H1 (cell line): ENCODE results near the gene FOXP4. TPM values are rescaled to one million over a fixed set of nuclear protein-coding genes. Genes with fewer than 3 reads are reported as not detected.

Source experiments
- CTCF ChIA-PET: fragments of 300-600 bp; sonication (Branson Sonifier 250); formaldehyde crosslinking; loops from one replicate; lab custom pipeline; 2021; ENCODE audit not compliant: partially characterized antibody; lab: Charles Lee
- POLR2A ChIA-PET: fragments of 300-600 bp; sonication (Branson Sonifier 250); formaldehyde crosslinking; loops from one replicate; lab custom pipeline; 2021; ENCODE audit warnings: inconsistent platforms; ENCODE audit not compliant: partially characterized antibody; lab: Charles Lee
- DNase-seq, 2 experiments: peaks; one replicate each; pipeline versions ENCODE4 v3.0.0 to v3.0.0-alpha.2; 2010 to 2022; ENCODE audit warnings: low spot score in 2 of 2, low read depth in 1 of 2, mixed read lengths in 1 of 2
- FAIRE-seq: peaks from 2 replicates; lab custom pipeline; 2011; peaks lifted over from hg19 to GRCh38; lab: Jason Lieb, UNC
- H2AFZ ChIP-seq: 2 replicates; pipeline ENCODE4 v1.8.1; 2012; ENCODE audit warnings: low read length, inconsistent platforms
- H2AK5ac ChIP-seq: 2 replicates; pipeline ENCODE4 v1.6.1; 2013; ENCODE audit warnings: low read depth, low read length
- H2BK120ac ChIP-seq: replicated peaks from 2 replicates; pipeline ENCODE3; 2013; ENCODE audit warnings: low read depth, low read length, inconsistent platforms
- H2BK12ac ChIP-seq: 2 replicates; pipeline ENCODE4 v1.6.1; 2013; ENCODE audit warnings: low read depth, low read length
- H2BK15ac ChIP-seq: 2 replicates; pipeline ENCODE4 v1.6.1; 2013; ENCODE audit warnings: low read length
- H2BK20ac ChIP-seq: 2 replicates; pipeline ENCODE4 v1.6.1; 2013; ENCODE audit warnings: low read length
- H2BK5ac ChIP-seq: 2 replicates; pipeline ENCODE4 v1.6.1; 2013; ENCODE audit warnings: low read depth, low read length
- H3K14ac ChIP-seq: 2 replicates; pipeline ENCODE4 v1.6.1; 2013; ENCODE audit warnings: inconsistent platforms; ENCODE audit not compliant: insufficient read length
- H3K18ac ChIP-seq: 2 replicates; pipeline ENCODE4 v1.6.1; 2013; ENCODE audit warnings: low read length; ENCODE audit errors: extremely low read depth
- H3K23ac ChIP-seq: 2 replicates; pipeline ENCODE4 v1.6.1; 2013; ENCODE audit warnings: inconsistent platforms; ENCODE audit not compliant: insufficient read length
- H3K23me2 ChIP-seq: 2 replicates; pipeline ENCODE4 v1.6.1; 2013; ENCODE audit warnings: low read depth, low read length
- H3K27ac ChIP-seq: 2 replicates; pipeline ENCODE4 v1.6.1; 2011; ENCODE audit warnings: low read depth, low read length, inconsistent platforms
- H3K27me3 ChIP-seq, 4 experiments: replicated peaks in 1 of 4; 1 replicate in 1 of 4; 2 replicates in 3 of 4; pipeline versions ENCODE4 v1.6.1 to v1.8.1; 2011 to 2013; ENCODE audit warnings: low read length in 3 of 4, mild to moderate bottlenecking in 3 of 4, inconsistent platforms in 2 of 4, mixed read lengths in 2 of 4, moderate library complexity in 1 of 4; ENCODE audit not compliant: control insufficient read depth in 3 of 4, insufficient read depth in 3 of 4; ENCODE audit errors: extremely low read depth in 1 of 4
- H3K36me3 ChIP-seq, 4 experiments: 2 replicates each; pipeline versions ENCODE4 v1.6.1 to v1.8.1; 2011 to 2013; ENCODE audit warnings: mild to moderate bottlenecking in 4 of 4, low read length in 3 of 4, moderate library complexity in 2 of 4, control low read depth in 1 of 4, inconsistent platforms in 1 of 4; ENCODE audit not compliant: insufficient read depth in 4 of 4, control insufficient read depth in 2 of 4
- H3K4ac ChIP-seq: replicated peaks from 2 replicates; pipeline ENCODE3; 2013; ENCODE audit warnings: low read length, low read depth, mixed read lengths, inconsistent platforms; ENCODE audit not compliant: insufficient read length
- H3K4me1 ChIP-seq, 4 experiments: replicated peaks in 1 of 4; 1 replicate in 1 of 4; 2 replicates in 3 of 4; pipeline versions ENCODE4 v1.6.1 to v1.8.1; 2011 to 2013; ENCODE audit warnings: low read length in 3 of 4, inconsistent platforms in 2 of 4, mixed read lengths in 1 of 4; ENCODE audit not compliant: insufficient read depth in 4 of 4, control insufficient read depth in 3 of 4
- H3K4me2 ChIP-seq, 2 experiments: 2 replicates each; pipeline versions ENCODE4 v1.6.1 to v1.8.1; 2011 to 2013; ENCODE audit warnings: low read depth in 2 of 2, low read length in 2 of 2, control low read depth in 1 of 2, inconsistent platforms in 1 of 2, mild to moderate bottlenecking in 1 of 2; ENCODE audit not compliant: insufficient read depth in 1 of 2
- H3K4me3 ChIP-seq, 4 experiments: fragments of 200-600, 300-600 bp in 1 of 4; sonication (generic), shearing (Covaris generic), sonication (Bioruptor Twin) in 1 of 4; 2 replicates each; pipeline versions ENCODE4 v1.5.1 to v1.8.1; 2011 to 2016; ENCODE audit warnings: low read length in 4 of 4, low read depth in 3 of 4, control low read depth in 2 of 4, inconsistent platforms in 2 of 4, mild to moderate bottlenecking in 2 of 4, mixed read lengths in 1 of 4, moderate library complexity in 1 of 4; ENCODE audit not compliant: insufficient read depth in 2 of 4; ENCODE audit errors: extremely low read depth in 1 of 4
- H3K56ac ChIP-seq: replicated peaks from 2 replicates; pipeline ENCODE3; 2013; ENCODE audit warnings: low read depth, mild to moderate bottlenecking, mixed read lengths, low read length, inconsistent platforms; ENCODE audit not compliant: insufficient read length
- H3K79me1 ChIP-seq: 2 replicates; pipeline ENCODE4 v1.6.1; 2013; ENCODE audit warnings: low read depth, low read length, control low read depth
- H3K79me2 ChIP-seq, 2 experiments: 2 replicates each; pipeline versions ENCODE4 v1.6.1 to v1.8.1; 2012 to 2013; ENCODE audit warnings: low read length in 2 of 2, mild to moderate bottlenecking in 2 of 2, inconsistent platforms in 1 of 2; ENCODE audit not compliant: insufficient read depth in 2 of 2, control insufficient read depth in 1 of 2
- H3K9ac ChIP-seq, 4 experiments: replicated peaks in 1 of 4; 1 replicate in 1 of 4; 2 replicates in 3 of 4; pipeline versions ENCODE4 v1.6.1 to v1.8.1; 2011 to 2013; ENCODE audit warnings: low read depth in 3 of 4, low read length in 3 of 4, control low read depth in 2 of 4, mild to moderate bottlenecking in 2 of 4, moderate library complexity in 2 of 4, inconsistent platforms in 1 of 4; ENCODE audit errors: extremely low read depth in 1 of 4
- H3K9me3 ChIP-seq, 2 experiments: 2 replicates each; pipeline versions ENCODE4 v1.6.1 to v1.8.1; 2012 to 2013; ENCODE audit warnings: mild to moderate bottlenecking in 2 of 2, moderate library complexity in 2 of 2, control low read depth in 1 of 2, inconsistent platforms in 1 of 2, low read depth in 1 of 2, low read length in 1 of 2, mixed read lengths in 1 of 2; ENCODE audit not compliant: insufficient read depth in 2 of 2
- H4K20me1 ChIP-seq, 2 experiments: replicated peaks in 1 of 2; 2 replicates each; pipeline versions ENCODE3 to v1.8.1; 2011 to 2013; ENCODE audit warnings: inconsistent platforms in 2 of 2, low read length in 2 of 2, mild to moderate bottlenecking in 1 of 2; ENCODE audit not compliant: insufficient read depth in 2 of 2, control insufficient read depth in 1 of 2
- H4K5ac ChIP-seq: 2 replicates; pipeline ENCODE4 v1.6.1; 2013; ENCODE audit warnings: low read length, low read depth, mixed read lengths, inconsistent platforms; ENCODE audit not compliant: insufficient read length
- H4K8ac ChIP-seq: 2 replicates; pipeline ENCODE4 v1.8.0; 2013; ENCODE audit warnings: mild to moderate bottlenecking, moderate library complexity, low read length, inconsistent platforms; ENCODE audit not compliant: insufficient read depth; ENCODE audit errors: extremely low read depth
- H4K91ac ChIP-seq: replicated peaks from 2 replicates; pipeline ENCODE3; 2013; ENCODE audit warnings: low read length, mixed read lengths, inconsistent platforms; ENCODE audit not compliant: insufficient read length
- CEBPB ChIP-seq: IDR thresholded peaks from 2 replicates; pipeline ENCODE4 v1.6.1; 2012; ENCODE audit warnings: low read depth, low read length
- WGBS, 2 experiments: shearing (Covaris generic) in 1 of 2; methylation state at CpG; one replicate each; pipeline versions ENCODE4 v1.1.6 to v1.1.7; 2013 to 2015; ENCODE audit warnings: low lambda C conversion rate in 2 of 2, mixed read lengths in 2 of 2, inconsistent platforms in 1 of 2, low coverage in 1 of 2, missing lambda C conversion rate in 1 of 2; ENCODE audit not compliant: insufficient replicate concordance in 2 of 2, insufficient coverage in 1 of 2, insufficient read length in 1 of 2; ENCODE audit errors: extremely low coverage in 1 of 2, missing lambda C conversion rate in 1 of 2; 5-methylcytosine and 5-hydroxymethylcytosine counted together
- polyA plus RNA-seq, 7 experiments: library from polyadenylated mRNA; depleted of rRNA in 3 of 7; stranded (reverse) in 5 of 7; unstranded in 2 of 7; fragments of >200 nt in 5 of 7; fragments of 200-250 nt in 2 of 7; gene quantifications; 1 replicate in 5 of 7; 2 replicates in 1 of 7; 4 replicates in 1 of 7; pipeline versions ENCODE4 v1.2.1 to v1.2.3, GENCODE V29; 2011 to 2013; ENCODE audit warnings: missing spikeins in 2 of 7, mixed read lengths in 2 of 7
- total RNA-seq: library from RNA; stranded (reverse); fragmentation: NEBNext Ultra II Directional; extraction: Animal tissue kit (Norgen Biotek cat#: 25700); gene quantifications from 2 replicates; pipeline ENCODE4 v1.2.1, GENCODE V29; 2021
- TF ChIP-seq, protein P1 (sequence below): IDR thresholded peaks from 2 replicates; pipeline ENCODE4 v1.6.1; 2012; ENCODE audit warnings: inconsistent platforms
- TF ChIP-seq, protein P2 (sequence below): IDR thresholded peaks from 2 replicates; pipeline ENCODE4 v1.6.1; 2012; ENCODE audit warnings: low read length, inconsistent platforms

FOXP4 gene
- total and polyA plus RNA-seq, 2 of the 8 experiments (the other 6 are each of a cell fraction or from before 2014, with no cell fraction given) = 4.8 to 13.3 TPM

GRCh38 chr6:41502917-41503671 lies 43.1 kb upstream of the FOXP4 start:
- Histone ChIP-seq H3K79me2 (no peaks in the 10 kb centered on the region), H3K23me2 (peaks cover 8% of the 10 kb centered on the region), H3K4me3 (peak overlapping the region; percentile 7 to 61 (median 36); a peak in 4 of 8 replicates), H3K56ac (no peak overlapping the region), H3K14ac (no peak overlapping the region), H2AFZ (no peak overlapping the region), H2BK20ac (peak overlapping the region; percentile 92), H3K18ac (peak overlapping the region; percentile 91), H3K79me1 (no peaks in the 10 kb centered on the region), H2BK5ac (peak overlapping the region; percentile 82; the same call in 1 of the 2 replicates), H3K9ac (no peak overlapping the region), H3K4me2 (peak overlapping the region; percentile 71 to 79), H4K91ac (peak overlapping the region; percentile 84), H2BK15ac (peak overlapping the region; percentile 55; the same call in 1 of the 2 replicates), H3K9me3 (no peaks in the 10 kb centered on the region), H2AK5ac (no peak overlapping the region), H2BK12ac (peak overlapping the region; percentile 94; the same call in 1 of the 2 replicates), H4K20me1 (peaks cover 0 to 2% of the 10 kb centered on the region in 2 experiments), H3K4ac (peak overlapping the region; percentile 64), H2BK120ac (no peak overlapping the region), H3K23ac (no peak overlapping the region), H3K27me3 (peaks cover 29 to 60% (median 52%) of the 10 kb centered on the region in 4 experiments), H4K5ac (peak overlapping the region; percentile 67), H3K36me3 (no peaks in the 10 kb centered on the region), H3K27ac (no peak overlapping the region), H4K8ac (no peak overlapping the region), H3K4me1 (peaks cover 4 to 23% (median 9%) of the 10 kb centered on the region in 4 experiments)
- CTCF ChIA-PET = interaction anchor here (0.9 kb wide), 1 partner anchor 135 kb away, joined by 3 read pairs; no protein-coding TSS in a partner anchor
- FAIRE-seq (no peak), DNase-seq (peak in 1 of 2 experiments; percentile 73)
- POLR2A ChIA-PET = interaction anchor here (0.9 to 1.8 kb wide), 3 partner anchors 27 to 129 kb away, joined by 3 to 6 read pairs (median 3); no protein-coding TSS in a partner anchor
- 1% methylated on average over 23 of the region's 27 CpGs; no CpG with 5 or more reads in 1 of the 2 experiments for WGBS, 2 experiments
- TF ChIP-seq, protein P1, sequence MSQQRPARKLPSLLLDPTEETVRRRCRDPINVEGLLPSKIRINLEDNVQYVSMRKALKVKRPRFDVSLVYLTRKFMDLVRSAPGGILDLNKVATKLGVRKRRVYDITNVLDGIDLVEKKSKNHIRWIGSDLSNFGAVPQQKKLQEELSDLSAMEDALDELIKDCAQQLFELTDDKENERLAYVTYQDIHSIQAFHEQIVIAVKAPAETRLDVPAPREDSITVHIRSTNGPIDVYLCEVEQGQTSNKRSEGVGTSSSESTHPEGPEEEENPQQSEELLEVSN = 0 out of 2 replicates have a peak, but pooled peaks have one; percentile 15
- TF ChIP-seq, protein P2, sequence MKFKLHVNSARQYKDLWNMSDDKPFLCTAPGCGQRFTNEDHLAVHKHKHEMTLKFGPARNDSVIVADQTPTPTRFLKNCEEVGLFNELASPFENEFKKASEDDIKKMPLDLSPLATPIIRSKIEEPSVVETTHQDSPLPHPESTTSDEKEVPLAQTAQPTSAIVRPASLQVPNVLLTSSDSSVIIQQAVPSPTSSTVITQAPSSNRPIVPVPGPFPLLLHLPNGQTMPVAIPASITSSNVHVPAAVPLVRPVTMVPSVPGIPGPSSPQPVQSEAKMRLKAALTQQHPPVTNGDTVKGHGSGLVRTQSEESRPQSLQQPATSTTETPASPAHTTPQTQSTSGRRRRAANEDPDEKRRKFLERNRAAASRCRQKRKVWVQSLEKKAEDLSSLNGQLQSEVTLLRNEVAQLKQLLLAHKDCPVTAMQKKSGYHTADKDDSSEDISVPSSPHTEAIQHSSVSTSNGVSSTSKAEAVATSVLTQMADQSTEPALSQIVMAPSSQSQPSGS = no peak
- TF ChIP-seq CEBPB = peak; percentile 88
